Upper lobe of left lung (tissue), 6 donors: ENCODE data around the gene CCDC127. TPM values are rescaled to one million over a fixed set of nuclear protein-coding genes. Genes with fewer than 3 reads are reported as not detected.

Experiments
- ATAC-seq, 2 donors: fragments of 200-7000 bp; cut with Tn5 transposase; one replicate each; pipeline ENCODE4 v1.9.1; 2022; ENCODE audit warnings: mild to moderate bottlenecking in 2 of 2, moderate library complexity in 2 of 2; ENCODE audit not compliant: low FRiP score in 2 of 2
- DNase-seq, 2 donors: peaks; one replicate each; pipeline ENCODE4 v3.0.0-alpha.2; 2019 to 2020
- H3K27ac ChIP-seq, 4 donors: fragments of 200-600 bp; sonication (generic); one replicate each; pipeline ENCODE4 v1.5.1; 2016 to 2019
- H3K27me3 ChIP-seq, 4 donors: fragments of 200-600 bp; sonication (generic); one replicate each; pipeline ENCODE4 v1.5.1; 2017 to 2019
- H3K36me3 ChIP-seq, 4 donors: fragments of 200-600 bp; sonication (generic); one replicate each; pipeline ENCODE4 v1.5.1; 2016 to 2019
- H3K4me1 ChIP-seq, 4 donors: fragments of 200-600 bp; sonication (generic); one replicate each; pipeline ENCODE4 v1.5.1; 2018 to 2019
- H3K4me3 ChIP-seq, 4 donors: fragments of 200-600 bp; sonication (generic); one replicate each; pipeline ENCODE4 v1.5.1; 2017 to 2019; ENCODE audit warnings: mild to moderate bottlenecking in 2 of 4, moderate library complexity in 1 of 4
- H3K9me3 ChIP-seq, 4 donors: fragments of 200-600 bp; sonication (generic); one replicate each; pipeline ENCODE4 v1.5.1; 2018 to 2019
- EP300 ChIP-seq, 4 donors: sonication (generic); formaldehyde crosslinking; IDR thresholded peaks; one replicate each; pipeline ENCODE4 v1.5.1; 2017; ENCODE audit warnings: antibody characterized with exemption in 4 of 4, control low read depth in 2 of 4
- POLR2A ChIP-seq, 4 donors: fragments of 450-650 bp; IDR thresholded peaks; one replicate each; pipeline ENCODE4 v1.5.1; 2016 to 2017; ENCODE audit warnings: antibody characterized with exemption in 4 of 4, mild to moderate bottlenecking in 2 of 4
- POLR2AphosphoS5 ChIP-seq, 2 donors: sonication (generic); formaldehyde crosslinking; IDR thresholded peaks; one replicate each; pipeline ENCODE4 v1.5.1; 2017; ENCODE audit warnings: antibody characterized with exemption in 2 of 2
- WGBS, 2 donors: methylation state at CpG; one replicate each; pipeline ENCODE4 v1.1.5; 2017 to 2018; 5-methylcytosine and 5-hydroxymethylcytosine counted together
- total RNA-seq, 6 donors: library from RNA; depleted of rRNA in 4 of 6; stranded (reverse); fragments of >200 nt in 4 of 6; gene quantifications; one replicate each; pipeline versions ENCODE4 v1.1.0 to v1.2.1, GENCODE V29; 2016 to 2021
- TF ChIP-seq, protein P1 (sequence below), 6 experiments: fragments of 450-650 bp in 4 of 6; fragments of 200-600 bp in 2 of 6; sonication (generic) in 2 of 6; IDR thresholded peaks; one replicate each; pipeline ENCODE4 v1.5.1; 2016 to 2019; ENCODE audit warnings: antibody characterized with exemption in 6 of 6
- donor health status: DM: no; HTN: no; CAD: no; lungs with moderate emphysema.
- donor health status: DM: no; HTN: yes; CAD: no; lungs with severe emphysema.

CCDC127 gene
- total RNA-seq, 6 donors from 2014 or later: 3.1 to 8.5 (median 4.8) TPM

DNA sequence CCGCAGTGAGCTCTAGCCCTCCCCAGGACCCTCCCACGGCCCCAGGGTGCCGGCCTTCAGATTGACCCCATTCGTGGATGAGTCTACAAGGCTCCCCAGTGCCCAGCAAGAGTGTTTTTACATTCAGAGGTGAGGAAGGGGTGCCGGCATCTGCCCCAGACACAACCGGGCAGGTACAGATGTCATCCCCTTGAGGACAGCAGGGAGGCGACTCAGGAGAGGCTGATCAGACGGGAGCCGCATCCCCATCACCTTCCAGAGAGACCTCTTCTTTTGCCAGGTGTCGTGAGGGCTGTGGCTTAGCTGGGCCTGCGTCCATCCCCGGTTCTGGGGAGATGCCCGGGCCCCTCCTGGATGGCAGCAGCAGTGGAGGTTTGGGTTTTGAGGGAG is 30.9 kb downstream of the CCDC127 start:
- H3K9me3 ChIP-seq: no peaks in the 10 kb centered on the region
- 82 to 93% methylated on average over 5 to 13 of the region's 13 CpGs for WGBS, 2 donors
- H3K36me3 ChIP-seq: no peaks in the 10 kb centered on the region
- peak in 1 of 2 donors; percentile 20 for DNase-seq
- H3K4me1 ChIP-seq: peaks cover 0 to 23% (median 10%) of the 10 kb centered on the region in 4 donors
- H3K27me3 ChIP-seq: peaks cover 0 to 6% (median 3%) of the 10 kb centered on the region in 4 donors
- TF ChIP-seq POLR2AphosphoS5 (IDR thresholded peaks at IDR 0.05) (no peak), EP300 (IDR thresholded peaks at IDR 0.05) (no peak), POLR2A (IDR thresholded peaks at IDR 0.05) (no peak)
- TF ChIP-seq, protein P1, sequence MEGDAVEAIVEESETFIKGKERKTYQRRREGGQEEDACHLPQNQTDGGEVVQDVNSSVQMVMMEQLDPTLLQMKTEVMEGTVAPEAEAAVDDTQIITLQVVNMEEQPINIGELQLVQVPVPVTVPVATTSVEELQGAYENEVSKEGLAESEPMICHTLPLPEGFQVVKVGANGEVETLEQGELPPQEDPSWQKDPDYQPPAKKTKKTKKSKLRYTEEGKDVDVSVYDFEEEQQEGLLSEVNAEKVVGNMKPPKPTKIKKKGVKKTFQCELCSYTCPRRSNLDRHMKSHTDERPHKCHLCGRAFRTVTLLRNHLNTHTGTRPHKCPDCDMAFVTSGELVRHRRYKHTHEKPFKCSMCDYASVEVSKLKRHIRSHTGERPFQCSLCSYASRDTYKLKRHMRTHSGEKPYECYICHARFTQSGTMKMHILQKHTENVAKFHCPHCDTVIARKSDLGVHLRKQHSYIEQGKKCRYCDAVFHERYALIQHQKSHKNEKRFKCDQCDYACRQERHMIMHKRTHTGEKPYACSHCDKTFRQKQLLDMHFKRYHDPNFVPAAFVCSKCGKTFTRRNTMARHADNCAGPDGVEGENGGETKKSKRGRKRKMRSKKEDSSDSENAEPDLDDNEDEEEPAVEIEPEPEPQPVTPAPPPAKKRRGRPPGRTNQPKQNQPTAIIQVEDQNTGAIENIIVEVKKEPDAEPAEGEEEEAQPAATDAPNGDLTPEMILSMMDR (IDR thresholded peaks at IDR 0.05): no peak
- no peak overlapping the region for H3K27ac ChIP-seq
- no peak overlapping the region for H3K4me3 ChIP-seq
- ATAC-seq: no peak

DNA sequence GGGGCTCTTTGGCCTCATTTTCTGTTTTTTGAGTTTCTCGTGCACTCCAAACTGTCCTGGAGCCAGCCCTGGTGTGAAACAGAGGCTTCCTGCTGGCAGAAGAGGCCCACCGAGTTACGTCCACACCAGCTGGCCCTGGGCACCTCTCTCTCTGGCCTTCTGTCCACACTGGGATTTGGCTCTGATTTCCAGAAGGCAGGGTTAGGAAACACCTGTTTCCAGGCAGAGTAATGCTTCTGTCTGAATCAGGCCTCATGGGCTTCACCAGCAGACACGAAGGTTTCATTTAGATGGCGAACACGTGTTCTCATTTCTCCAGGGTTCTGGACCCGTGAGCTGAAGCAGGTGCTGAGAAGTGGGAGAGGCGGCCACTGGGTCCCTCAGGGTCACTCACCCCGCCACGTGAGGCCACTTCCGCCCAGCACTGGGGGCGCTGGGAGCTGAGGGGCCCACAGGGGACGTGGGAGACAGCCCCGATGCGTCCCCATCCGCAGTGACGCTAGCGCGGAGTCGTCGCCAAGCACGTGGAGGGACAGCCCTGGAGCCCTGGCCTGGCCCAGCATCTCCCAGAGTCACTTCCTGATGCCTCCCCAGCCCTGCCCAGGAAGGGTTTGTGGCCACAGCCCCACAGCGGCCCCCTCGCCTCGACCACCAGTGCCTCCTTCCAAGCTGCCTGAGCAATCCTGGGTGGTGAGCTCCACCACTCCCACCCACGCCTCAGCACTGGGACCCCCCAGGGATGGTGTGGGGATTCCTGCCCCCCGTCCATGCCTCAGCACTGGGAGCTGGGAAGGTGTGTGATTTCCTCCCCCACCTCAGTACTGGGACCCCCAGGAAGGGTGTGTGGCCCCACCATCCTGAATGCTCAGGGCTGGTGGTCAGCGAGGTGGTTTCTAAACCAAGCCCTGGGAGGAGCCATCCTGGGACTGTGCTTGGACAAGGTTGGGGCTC is 31.6 kb downstream of the CCDC127 start:
- Histone ChIP-seq H3K9me3 (no peaks in the 10 kb centered on the region), H3K4me1 (peaks cover 0 to 17% (median 8%) of the 10 kb centered on the region in 4 donors), H3K36me3 (no peaks in the 10 kb centered on the region), H3K27me3 (no peaks in the 10 kb centered on the region), H3K27ac (no peak overlapping the region), H3K4me3 (no peak overlapping the region)
- peak in 1 of 2 donors; percentile 84 for DNase-seq
- 79 to 87% methylated on average over 22 to 28 of the region's 28 CpGs for WGBS, 2 donors
- ATAC-seq: no peak
- TF ChIP-seq EP300 (IDR thresholded peaks at IDR 0.05): no peak
- no peak for TF ChIP-seq POLR2AphosphoS5 (IDR thresholded peaks at IDR 0.05)
- TF ChIP-seq POLR2A (IDR thresholded peaks at IDR 0.05): no peak
- TF ChIP-seq, protein P1 (IDR thresholded peaks at IDR 0.05): no peak

DNA sequence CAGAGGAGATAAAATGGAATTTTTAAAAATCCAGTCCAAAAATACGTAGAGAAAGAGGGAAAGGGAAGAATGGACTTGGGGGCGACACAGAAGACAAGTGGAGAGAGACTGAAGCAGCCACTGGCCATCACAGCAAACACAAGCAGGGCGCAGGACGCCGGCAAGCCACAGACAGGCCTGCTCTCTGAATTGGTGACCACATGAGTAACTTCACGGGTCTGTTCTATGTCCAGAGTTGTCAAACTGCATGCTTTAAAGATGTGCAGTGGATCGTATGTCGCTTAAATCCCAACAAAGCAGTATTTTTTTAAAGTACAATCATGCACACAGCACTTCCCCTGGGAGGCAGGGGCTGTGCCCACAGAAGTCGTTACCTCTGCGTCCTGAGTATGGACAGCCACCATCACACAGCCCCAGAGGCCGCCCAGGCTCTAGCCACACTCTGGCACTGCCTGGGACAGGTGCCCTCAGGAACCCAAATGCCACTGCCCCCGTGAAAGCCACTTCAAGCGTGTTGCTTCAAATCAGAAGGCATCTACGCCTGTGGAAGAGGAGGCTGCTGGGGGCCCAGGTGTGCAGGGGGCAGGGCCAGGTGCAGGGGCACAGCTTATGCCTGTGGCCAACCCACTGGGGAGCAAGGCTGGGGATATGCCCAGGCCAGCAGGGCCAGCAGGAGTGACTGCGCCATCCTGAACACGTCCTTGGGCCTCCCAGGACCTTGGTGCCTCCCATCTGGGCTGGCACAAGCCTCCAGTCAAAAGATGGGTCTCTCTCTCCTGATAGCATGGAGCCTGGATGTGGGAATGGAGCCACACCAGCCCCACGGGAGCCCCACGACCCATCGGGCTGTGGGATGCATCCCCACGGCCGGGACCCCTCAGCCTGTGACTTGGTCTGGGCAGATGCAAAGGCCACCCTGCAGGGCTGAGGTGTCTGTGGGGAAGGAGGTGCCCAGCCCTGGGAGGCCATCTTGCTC is 32.6 kb downstream of the CCDC127 start:
- DNase-seq (peak in 1 of 2 donors; percentile 65), ATAC-seq (no peak)
- H3K36me3 ChIP-seq: no peaks in the 10 kb centered on the region
- H3K4me1 ChIP-seq: peaks cover 0 to 11% (median 5%) of the 10 kb centered on the region in 4 donors
- no peaks in the 10 kb centered on the region for H3K27me3 ChIP-seq
- 84 to 87% methylated on average over 13 to 21 of the region's 21 CpGs for WGBS, 2 donors
- no peak overlapping the region for H3K27ac ChIP-seq
- H3K9me3 ChIP-seq: no peaks in the 10 kb centered on the region
- no peak for TF ChIP-seq EP300 (IDR thresholded peaks at IDR 0.05)
- no peak for TF ChIP-seq POLR2A (IDR thresholded peaks at IDR 0.05)
- TF ChIP-seq POLR2AphosphoS5 (IDR thresholded peaks at IDR 0.05): no peak
- TF ChIP-seq, protein P1 (IDR thresholded peaks at IDR 0.05): no peak
- H3K4me3 ChIP-seq: no peak overlapping the region

DNA sequence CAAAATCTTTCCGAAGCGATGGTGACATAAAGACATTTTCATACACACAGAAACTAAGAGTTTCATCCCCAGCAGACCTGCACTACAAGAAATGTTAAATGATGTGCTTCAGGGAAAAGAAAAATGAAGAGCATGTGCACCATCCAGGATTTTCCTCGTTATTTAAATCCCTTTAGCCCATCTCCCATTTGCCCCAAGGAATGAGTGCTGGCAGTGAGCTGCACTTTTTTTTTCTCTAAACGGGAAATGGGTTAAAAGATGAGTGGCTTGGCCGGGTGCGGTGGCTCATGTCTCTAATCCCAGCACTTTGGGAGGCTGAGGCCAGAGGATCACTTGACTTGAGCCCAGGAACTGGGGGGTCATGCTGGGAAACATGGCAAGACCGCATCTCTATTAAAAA is 33.5 kb downstream of the CCDC127 start:
- 81 to 83% methylated on average over 7 of the region's 7 CpGs for WGBS, 2 donors
- TF ChIP-seq POLR2A (IDR thresholded peaks at IDR 0.05) (no peak), POLR2AphosphoS5 (IDR thresholded peaks at IDR 0.05) (no peak), EP300 (IDR thresholded peaks at IDR 0.05) (no peak)
- TF ChIP-seq, protein P1 (IDR thresholded peaks at IDR 0.05): no peak
- no peak for ATAC-seq

More for the DNA sequence above, 33.5 kb downstream of the CCDC127 start:
- H3K4me3 ChIP-seq: no peak overlapping the region
- H3K4me1 ChIP-seq: peaks cover 0 to 11% (median 5%) of the 10 kb centered on the region in 4 donors
- no peak overlapping the region for H3K27ac ChIP-seq
- no peaks in the 10 kb centered on the region for H3K27me3 ChIP-seq
- DNase-seq: no peak
- H3K36me3 ChIP-seq: no peaks in the 10 kb centered on the region
- no peaks in the 10 kb centered on the region for H3K9me3 ChIP-seq
